ENCODE data around the gene CHMP6. TPM values are rescaled to one million over a fixed set of nuclear protein-coding genes. Genes with fewer than 3 reads are reported as not detected.
A peak's percentile ranks its signal among the peaks of the same experiment; 100 is the strongest.

Gene CHMP6
- total and polyA plus RNA-seq, 3 experiments from 2014 or later, result 31.2 to 45.1 (median 32.7) TPM

DNA sequence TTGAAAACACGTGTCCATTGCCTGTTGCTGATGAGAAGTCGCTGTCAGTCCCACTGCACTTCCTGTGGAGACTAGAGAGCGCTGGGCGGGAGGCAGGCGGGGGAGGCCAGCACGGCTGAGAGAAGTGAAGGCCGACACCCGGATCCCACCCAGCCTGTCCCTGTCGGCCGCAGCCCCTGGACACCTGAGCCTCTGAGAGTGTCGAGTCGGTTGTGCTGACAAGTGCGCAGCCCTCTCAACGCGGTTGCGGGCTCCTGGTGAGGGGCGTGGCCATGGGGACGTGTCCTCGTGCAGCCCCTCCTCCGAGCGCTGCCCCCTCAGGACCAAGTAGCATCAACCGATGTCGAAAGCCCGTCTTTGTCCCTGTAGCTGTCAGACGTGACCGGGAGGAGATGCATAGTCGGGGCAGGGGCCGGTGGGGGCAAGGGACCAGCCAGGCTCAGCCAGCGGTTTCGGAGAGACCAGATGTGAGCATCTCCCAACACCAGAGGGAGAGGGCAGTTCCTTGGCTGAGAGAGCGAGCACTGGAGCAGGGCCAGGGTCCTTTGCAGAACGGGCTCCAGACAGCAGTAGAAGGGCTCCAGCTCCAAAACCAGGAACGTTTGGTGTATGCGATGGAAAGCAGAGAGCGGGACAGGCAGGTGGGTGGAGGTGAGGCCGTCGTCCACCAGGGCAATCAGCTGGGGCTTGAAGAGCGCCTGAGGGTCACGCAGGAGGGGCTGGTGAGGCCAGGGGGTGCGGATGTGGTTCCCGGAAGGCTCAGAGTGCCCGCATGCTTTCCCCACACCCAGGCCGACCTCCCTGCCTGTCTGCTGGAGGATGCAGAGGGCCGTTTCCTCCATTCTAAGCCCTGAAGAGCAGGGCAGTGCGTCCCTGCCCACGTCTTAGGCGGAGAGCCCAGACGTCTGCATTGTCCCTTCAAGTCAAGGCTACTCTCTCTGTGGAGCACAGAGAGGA is 43.3 kb upstream of the CHMP6 start:
- CTCF ChIA-PET, result no interaction called here

DNA sequence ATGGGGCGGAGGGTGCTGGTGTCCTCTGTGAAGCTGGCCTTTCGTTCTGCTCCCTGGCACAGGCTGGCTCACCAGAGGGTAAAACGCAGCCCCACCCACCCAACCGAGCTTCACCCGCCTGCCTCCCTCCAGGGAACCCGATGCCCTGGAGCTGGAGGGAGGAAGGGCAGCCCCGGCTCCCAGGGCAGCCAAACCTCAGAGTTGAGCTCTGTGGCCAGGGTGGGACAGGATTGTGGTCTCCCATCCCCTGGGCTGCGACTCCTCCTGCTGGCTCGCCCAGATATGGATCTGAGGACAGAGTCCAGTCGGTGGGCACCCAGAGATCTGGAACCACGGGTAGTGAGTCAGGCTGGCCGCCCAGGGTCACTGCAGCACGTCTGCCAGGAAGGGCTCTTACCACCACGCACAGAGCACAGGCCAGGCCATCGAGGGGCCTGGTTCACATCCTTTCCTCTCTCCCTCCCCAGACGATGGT is 42.6 kb upstream of the CHMP6 start:
- H3K27ac Mint-ChIP-seq, result no peak overlapping the region

More for the DNA sequence above, 43.3 kb upstream of the CHMP6 start:
- H3K4me1 Mint-ChIP-seq, result no peaks in the 10 kb centered on the region
- Histone ChIP-seq H3K9me3 (ENCODE audit: low read length) (no peaks in the 10 kb centered on the region), H3K4me1 (ENCODE audit: insufficient read depth, low read length) (no peaks in the 10 kb centered on the region), H3K4me3 (ENCODE audit: low read length) (no peak overlapping the region), H3K36me3 (ENCODE audit: insufficient read depth, low read length) (peaks cover 9% of the 10 kb centered on the region), H3K27me3 (ENCODE audit: insufficient read depth, low read length, poor library complexity, severe bottlenecking) (no peaks in the 10 kb centered on the region), H3K27ac (ENCODE audit: low read depth, low read length) (no peak overlapping the region)
- POLR2A ChIA-PET, result no interaction called here
- no peaks in the 10 kb centered on the region for H3K9me3 Mint-ChIP-seq
- H3K27ac Mint-ChIP-seq, result no peak overlapping the region
- H3K36me3 Mint-ChIP-seq, result peaks cover 11 to 72% (median 13%) of the 10 kb centered on the region in 3 donors
- H3K4me3 Mint-ChIP-seq, result no peak overlapping the region
- DNase-seq, result peak in 1 of 5 donors; percentile 21
- no peaks in the 10 kb centered on the region for H3K27me3 Mint-ChIP-seq

DNA sequence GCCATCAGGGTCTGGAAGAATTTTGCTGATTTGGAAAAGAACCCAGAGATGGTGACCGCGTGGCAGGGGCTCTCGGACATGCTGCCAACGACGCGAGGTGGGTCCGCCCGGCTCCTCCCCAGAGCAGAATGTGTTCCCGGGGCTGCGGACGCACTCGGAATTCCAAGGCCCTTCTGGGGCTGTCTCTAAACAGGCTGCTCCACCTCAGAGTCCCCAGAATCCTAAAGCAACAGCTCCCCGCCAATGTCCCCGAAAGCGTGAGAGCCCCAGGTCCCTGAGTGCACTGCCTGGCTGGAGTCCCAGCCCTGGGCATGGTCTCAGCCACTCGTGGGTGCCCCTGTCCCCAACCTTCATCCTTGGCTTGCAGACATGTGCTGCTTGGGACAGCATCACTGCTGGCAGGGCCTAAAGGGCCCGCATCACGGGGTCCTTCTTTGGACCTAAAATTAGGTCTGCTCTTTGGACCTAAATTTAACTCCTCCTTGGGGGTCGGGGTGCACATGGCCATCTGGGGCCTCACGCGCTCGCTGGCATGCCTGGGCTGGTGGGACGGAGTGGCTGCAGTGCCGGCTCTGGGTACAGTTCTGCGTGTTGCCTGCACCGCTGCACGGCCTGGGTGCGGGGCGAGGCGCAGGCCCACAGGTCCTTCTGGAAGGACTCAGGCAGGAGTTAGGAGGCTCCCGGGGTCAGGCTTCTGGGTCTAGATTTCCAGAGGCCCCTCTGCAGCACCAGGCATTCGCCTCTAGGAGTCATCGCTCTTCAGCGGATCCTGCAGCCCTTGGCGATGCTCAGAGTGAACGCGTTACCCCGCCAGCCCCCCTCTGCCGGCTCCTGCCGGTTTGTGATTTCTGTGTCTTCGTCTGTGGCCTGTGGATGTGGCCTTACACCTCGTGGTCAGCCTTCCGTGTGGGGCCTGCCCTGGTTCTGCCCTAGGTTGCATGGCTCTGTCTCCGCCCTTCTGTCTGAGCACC is 41.9 kb upstream of the CHMP6 start:
- Mint-ChIP-seq H3K27ac (no peak overlapping the region), H3K4me3 (no peak overlapping the region), H3K27me3 (no peaks in the 10 kb centered on the region), H3K4me1 (no peaks in the 10 kb centered on the region), H3K9me3 (no peaks in the 10 kb centered on the region), H3K36me3 (peaks cover 10 to 73% (median 11%) of the 10 kb centered on the region in 3 donors)
- H3K27ac ChIP-seq (ENCODE audit: low read depth, low read length), result no peak overlapping the region
- ChIA-PET POLR2A (no interaction called here), CTCF (no interaction called here)
- H3K36me3 ChIP-seq (ENCODE audit: insufficient read depth, low read length), result peaks cover 9% of the 10 kb centered on the region
- no peaks in the 10 kb centered on the region for H3K9me3 ChIP-seq (ENCODE audit: low read length)
- no peaks in the 10 kb centered on the region for H3K27me3 ChIP-seq (ENCODE audit: insufficient read depth, low read length, poor library complexity, severe bottlenecking)
- H3K4me3 ChIP-seq (ENCODE audit: low read length), result no peak overlapping the region
- DNase-seq, result no peak
- no peaks in the 10 kb centered on the region for H3K4me1 ChIP-seq (ENCODE audit: insufficient read depth, low read length)

More for the DNA sequence above, 42.6 kb upstream of the CHMP6 start:
- peaks cover 9% of the 10 kb centered on the region for H3K36me3 ChIP-seq (ENCODE audit: insufficient read depth, low read length)
- H3K9me3 Mint-ChIP-seq, result no peaks in the 10 kb centered on the region
- no peak overlapping the region for H3K4me3 Mint-ChIP-seq
- POLR2A ChIA-PET, result no interaction called here
- CTCF ChIA-PET, result no interaction called here
- H3K4me3 ChIP-seq (ENCODE audit: low read length), result no peak overlapping the region
- H3K9me3 ChIP-seq (ENCODE audit: low read length), result no peaks in the 10 kb centered on the region
- peaks cover 11 to 75% (median 12%) of the 10 kb centered on the region in 3 donors for H3K36me3 Mint-ChIP-seq
- H3K27me3 ChIP-seq (ENCODE audit: insufficient read depth, low read length, poor library complexity, severe bottlenecking), result no peaks in the 10 kb centered on the region
- H3K4me1 Mint-ChIP-seq, result no peaks in the 10 kb centered on the region
- no peaks in the 10 kb centered on the region for H3K4me1 ChIP-seq (ENCODE audit: insufficient read depth, low read length)
- H3K27me3 Mint-ChIP-seq, result no peaks in the 10 kb centered on the region
- H3K27ac ChIP-seq (ENCODE audit: low read depth, low read length), result no peak overlapping the region
- DNase-seq, result peak in 1 of 5 donors; percentile 3

DNA sequence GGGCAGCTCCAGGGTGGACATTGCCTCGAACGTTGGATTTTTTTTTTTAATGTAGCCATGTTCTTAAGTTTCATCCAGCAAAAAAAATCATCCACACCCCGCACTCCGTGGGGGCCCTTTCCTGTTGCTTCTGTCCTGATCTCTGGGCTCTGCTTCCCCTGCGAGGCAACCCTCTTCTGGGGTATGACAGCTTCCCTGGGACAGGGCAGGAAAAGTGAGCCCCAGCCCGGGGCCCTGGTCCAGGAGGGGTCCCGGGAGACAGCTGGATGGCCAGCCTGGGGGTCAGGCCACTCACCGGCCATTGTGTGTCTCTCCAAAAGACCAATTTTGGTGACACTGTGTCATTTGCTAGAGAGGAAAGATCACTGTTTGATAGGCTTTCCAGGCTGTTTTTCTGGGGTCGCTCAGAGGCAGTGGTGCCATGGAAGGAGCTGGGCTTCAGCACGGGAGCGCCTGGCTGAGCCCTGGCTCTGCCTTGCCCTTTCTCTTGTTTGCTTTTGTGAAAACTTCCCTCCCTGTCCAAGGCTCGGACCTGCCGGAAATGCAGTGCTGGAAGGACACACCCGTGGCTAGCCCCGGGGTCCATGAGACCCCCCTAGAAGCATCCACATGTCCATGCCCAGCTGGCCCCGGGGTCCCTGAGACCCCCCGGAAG is 41.0 kb upstream of the CHMP6 start:
- DNase-seq, result no peak
- ChIA-PET CTCF (no interaction called here), POLR2A (no interaction called here)
- Mint-ChIP-seq H3K27me3 (no peaks in the 10 kb centered on the region), H3K4me3 (no peak overlapping the region), H3K27ac (no peak overlapping the region), H3K9me3 (no peaks in the 10 kb centered on the region), H3K4me1 (no peaks in the 10 kb centered on the region), H3K36me3 (peaks cover 11 to 78% (median 12%) of the 10 kb centered on the region in 3 donors)
- peaks cover 9% of the 10 kb centered on the region for H3K36me3 ChIP-seq (ENCODE audit: insufficient read depth, low read length)
- H3K4me3 ChIP-seq (ENCODE audit: low read length), result no peak overlapping the region
- no peaks in the 10 kb centered on the region for H3K27me3 ChIP-seq (ENCODE audit: insufficient read depth, low read length, poor library complexity, severe bottlenecking)
- H3K27ac ChIP-seq (ENCODE audit: low read depth, low read length), result no peak overlapping the region
- H3K4me1 ChIP-seq (ENCODE audit: insufficient read depth, low read length), result no peaks in the 10 kb centered on the region
- no peaks in the 10 kb centered on the region for H3K9me3 ChIP-seq (ENCODE audit: low read length)

DNA sequence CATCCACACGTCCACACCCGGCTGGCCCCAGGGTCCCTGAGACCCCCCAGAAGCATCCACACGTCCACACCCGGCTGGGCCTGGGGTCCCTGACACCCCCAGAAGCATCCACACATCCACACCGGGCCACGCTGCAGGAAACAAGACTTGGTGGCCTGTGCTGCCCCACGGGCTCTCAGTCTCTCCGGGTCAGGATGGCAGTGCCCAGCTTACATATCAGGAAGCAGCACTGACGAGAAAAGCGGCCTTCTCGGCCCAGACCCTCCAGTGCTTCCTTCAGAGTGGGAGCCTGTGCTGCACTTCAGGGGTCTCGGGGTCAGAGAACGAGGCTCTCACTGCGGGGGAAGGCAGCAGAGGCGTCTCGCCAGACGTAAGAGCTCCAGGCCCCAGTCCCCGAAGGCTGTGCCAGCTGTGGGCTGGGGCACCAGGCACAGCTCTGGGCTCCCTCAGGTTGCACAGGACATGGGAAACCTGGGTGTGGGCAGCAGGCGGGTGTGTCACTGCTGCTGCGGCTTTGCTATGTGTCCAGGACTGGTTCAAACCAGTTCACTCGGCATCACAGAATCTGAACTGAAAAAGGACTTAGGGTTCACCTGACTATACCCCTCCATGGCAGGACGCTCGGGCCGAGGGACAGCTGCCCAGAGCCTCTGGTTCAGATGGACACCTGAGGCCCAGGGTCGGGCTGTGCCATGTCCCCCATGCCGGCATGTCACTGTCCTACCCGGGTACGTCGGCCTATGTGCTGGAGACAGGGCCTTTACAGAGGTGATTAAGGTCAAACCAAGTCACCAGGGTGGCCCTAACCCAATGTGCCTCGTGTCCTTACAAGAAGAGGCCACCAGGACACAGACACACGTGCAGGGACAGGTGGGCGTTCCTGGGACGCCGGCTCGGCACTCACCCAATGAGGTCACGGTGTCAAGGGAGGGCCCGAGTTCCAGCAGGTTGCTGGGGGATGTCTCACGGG is 40.2 kb upstream of the CHMP6 start:
- peaks cover 3% of the 10 kb centered on the region for H3K36me3 ChIP-seq (ENCODE audit: insufficient read depth, low read length)
- CTCF ChIA-PET, result no interaction called here
- no peak overlapping the region for H3K27ac ChIP-seq (ENCODE audit: low read depth, low read length)
- no peaks in the 10 kb centered on the region for H3K4me1 Mint-ChIP-seq
- POLR2A ChIA-PET, result interaction anchor here (0.5 kb wide), 1 partner anchor 335 kb away, joined by 5 read pairs; no protein-coding TSS in a partner anchor
- no peaks in the 10 kb centered on the region for H3K27me3 Mint-ChIP-seq
- no peak overlapping the region for H3K4me3 ChIP-seq (ENCODE audit: low read length)
- H3K27me3 ChIP-seq (ENCODE audit: insufficient read depth, low read length, poor library complexity, severe bottlenecking), result no peaks in the 10 kb centered on the region
- H3K27ac Mint-ChIP-seq, result no peak overlapping the region
- no peak overlapping the region for H3K4me3 Mint-ChIP-seq
- H3K36me3 Mint-ChIP-seq, result peaks cover 4 to 72% (median 6%) of the 10 kb centered on the region in 3 donors
- no peaks in the 10 kb centered on the region for H3K9me3 ChIP-seq (ENCODE audit: low read length)
- H3K9me3 Mint-ChIP-seq, result no peaks in the 10 kb centered on the region
- DNase-seq, result no peak
- H3K4me1 ChIP-seq (ENCODE audit: insufficient read depth, low read length), result no peaks in the 10 kb centered on the region

DNA sequence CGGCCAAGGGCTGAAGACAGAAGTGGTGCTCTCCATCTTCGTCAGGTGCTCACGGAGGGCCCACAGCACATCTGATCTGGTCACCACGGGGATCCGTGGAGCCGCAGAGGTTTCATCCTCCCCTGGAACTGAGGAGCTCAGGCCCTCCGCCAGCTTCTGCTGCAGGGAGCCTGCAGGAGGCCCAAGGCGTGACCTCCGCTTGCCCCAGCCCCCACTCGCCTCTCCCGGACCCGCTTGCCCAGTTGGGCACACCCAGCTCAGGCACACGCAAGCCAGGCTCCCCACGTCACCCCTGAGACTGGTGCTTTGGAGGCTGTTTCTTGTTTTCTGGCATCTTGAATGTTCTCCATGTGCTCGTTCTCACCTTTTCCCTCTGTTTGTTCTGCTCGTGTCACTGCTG is 39.4 kb upstream of the CHMP6 start:
- Histone ChIP-seq H3K4me3 (ENCODE audit: low read length) (no peak overlapping the region), H3K36me3 (ENCODE audit: insufficient read depth, low read length) (no peaks in the 10 kb centered on the region), H3K4me1 (ENCODE audit: insufficient read depth, low read length) (no peaks in the 10 kb centered on the region), H3K9me3 (ENCODE audit: low read length) (no peaks in the 10 kb centered on the region), H3K27me3 (ENCODE audit: insufficient read depth, low read length, poor library complexity, severe bottlenecking) (no peaks in the 10 kb centered on the region), H3K27ac (ENCODE audit: low read depth, low read length) (no peak overlapping the region)
- no peaks in the 10 kb centered on the region for H3K4me1 Mint-ChIP-seq
- DNase-seq, result no peak
- no peak overlapping the region for H3K4me3 Mint-ChIP-seq
- H3K9me3 Mint-ChIP-seq, result no peaks in the 10 kb centered on the region
- no peak overlapping the region for H3K27ac Mint-ChIP-seq
- ChIA-PET POLR2A (no interaction called here), CTCF (no interaction called here)
- no peaks in the 10 kb centered on the region for H3K27me3 Mint-ChIP-seq
- H3K36me3 Mint-ChIP-seq, result peaks cover 0 to 63% (median 2%) of the 10 kb centered on the region in 3 donors

Data from CD8-positive, alpha-beta memory T cell (primary cell).